Measurements from ENCODE around the gene CDCP1.

Gene CDCP1

DNA sequence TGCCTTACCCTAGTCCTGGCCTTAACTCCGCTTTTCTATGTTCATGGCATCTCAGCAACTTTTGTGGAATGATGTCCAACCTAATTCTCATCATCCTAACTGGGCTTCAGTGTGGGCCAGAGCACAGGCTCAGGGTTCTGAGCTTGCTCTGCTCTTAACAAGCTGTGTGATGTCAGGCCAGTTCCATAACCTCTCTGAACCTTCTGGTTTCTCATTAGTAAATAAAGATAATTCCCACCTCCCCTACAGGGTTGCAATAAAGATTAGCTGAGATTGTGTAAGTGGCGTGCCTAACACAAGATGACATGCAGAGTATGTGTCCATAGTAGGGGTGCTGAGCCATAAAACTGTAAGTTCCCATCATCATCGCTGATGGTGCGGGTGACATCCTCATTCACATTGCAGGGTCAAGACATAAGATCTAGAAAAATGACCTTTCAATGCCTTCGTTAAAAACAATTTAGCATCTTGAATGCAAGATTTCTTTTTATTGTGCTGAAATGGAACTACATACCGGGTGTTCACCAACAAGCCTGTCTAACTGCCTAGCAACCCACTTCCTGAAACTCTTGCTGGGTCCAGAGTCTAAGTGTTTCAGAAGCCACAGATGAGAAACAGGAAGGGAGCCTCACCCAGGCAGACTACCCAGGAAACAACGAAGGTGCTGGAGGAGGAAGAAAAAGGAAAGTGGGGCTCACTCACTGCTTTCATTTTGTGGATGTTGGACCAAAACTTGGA is 36.2 kb downstream of the CDCP1 start:
- peak; percentile 74 for DNase-seq

DNA sequence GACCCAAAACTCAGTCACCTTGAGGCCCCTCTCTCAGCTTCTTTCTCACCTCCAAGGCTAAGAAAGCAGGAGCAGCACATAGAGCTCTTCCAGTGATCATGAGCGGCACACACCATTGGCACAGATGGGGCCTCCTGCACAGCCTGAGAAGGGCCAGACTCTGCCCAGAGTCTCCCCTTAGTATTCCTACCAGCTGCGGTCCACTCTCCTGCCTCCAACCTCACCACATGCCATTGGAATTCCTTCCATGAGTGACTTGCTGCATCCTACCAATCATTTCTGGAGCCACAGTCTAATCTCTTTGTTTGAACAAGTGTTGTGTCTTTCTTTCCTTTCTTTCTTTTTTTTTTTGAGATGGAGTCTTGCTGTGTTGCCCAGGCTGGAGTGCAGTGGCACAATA is 39.3 kb downstream of the CDCP1 start:
- DNase-seq: no peak

DNA sequence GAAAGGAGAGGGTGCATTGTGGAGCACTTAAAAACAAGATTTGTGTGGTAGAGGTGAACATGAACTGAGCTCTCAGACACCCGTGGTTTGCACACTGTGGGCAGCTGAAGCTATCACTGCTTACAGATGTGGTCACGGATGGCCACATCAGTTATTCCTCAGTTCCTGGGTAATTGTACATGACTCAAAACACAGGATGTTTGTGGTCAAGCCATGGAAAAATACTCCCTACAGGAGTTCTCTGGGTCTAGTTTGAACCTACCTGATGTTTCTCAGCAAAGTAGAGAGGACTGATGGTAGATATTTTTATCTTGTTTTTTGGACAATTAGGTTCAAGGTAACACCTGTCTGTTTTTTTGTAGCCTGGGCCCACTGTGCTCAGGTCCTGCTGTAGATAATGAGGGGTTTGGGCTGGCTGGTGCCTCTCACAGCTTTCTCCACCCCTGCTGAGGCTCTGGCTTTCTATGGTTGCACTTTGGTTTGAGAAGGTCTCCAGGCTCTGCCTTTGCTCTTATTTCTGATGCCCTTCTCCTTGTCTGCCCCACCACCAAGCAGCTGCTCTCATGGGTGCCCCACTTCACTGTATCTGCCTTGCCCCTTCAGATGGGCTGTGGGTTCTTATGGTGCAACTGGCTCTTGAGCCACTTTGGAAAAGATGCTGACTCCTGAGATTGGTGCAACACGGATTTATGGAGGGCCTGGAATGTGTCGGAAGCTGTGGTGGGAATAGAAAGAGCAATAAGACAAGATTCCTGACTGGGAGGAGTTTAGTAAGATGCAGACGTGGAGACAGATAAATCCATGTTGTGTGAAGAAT is 40.1 kb downstream of the CDCP1 start:
- peak; percentile 81 for DNase-seq

DNA sequence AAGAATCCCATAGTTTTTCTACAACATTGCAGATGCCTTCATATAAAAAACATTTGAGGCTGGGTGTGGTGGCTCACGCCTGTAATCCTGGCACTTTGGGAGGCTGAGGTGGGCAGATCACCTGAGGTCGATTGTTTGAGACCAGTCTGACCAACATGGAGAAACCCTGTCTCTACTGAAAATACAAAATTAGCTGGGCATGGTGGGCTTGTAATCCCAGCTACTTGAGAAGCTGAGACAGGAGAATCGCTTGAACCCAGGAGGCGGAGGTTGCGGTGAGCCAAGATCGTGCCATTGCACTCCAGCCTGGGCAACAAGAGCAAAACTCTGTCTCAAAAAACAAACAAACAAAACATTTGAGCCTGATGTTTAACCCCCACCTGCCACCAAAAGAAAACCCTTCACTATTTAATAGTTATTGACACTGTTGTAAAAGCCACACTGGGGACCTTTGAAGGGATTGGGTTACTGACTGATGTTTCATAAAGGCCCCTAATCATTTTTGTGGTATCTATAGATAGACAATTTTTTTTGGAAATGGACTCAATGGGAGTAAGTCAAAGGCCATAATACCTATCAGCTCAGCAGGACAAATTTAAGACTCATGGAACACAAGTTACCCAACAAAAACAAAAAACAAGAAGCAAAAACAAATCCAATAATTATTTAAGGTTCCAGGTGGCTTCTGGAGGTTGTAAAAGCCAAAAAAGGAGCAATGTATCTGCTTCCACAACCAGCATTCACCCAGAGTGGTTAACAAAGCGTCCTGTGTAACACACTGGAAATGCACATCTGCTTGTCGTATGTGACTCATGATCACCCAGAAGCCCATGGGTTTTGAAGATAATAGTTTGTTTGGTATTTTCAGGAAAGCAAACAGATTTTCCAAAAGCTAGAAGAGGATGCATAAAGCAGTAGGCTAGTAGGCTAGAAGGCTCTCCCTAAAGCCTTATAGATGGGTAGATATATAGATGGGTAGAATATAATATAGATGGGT is 41.2 kb downstream of the CDCP1 start:
- DNase-seq: no peak

DNA sequence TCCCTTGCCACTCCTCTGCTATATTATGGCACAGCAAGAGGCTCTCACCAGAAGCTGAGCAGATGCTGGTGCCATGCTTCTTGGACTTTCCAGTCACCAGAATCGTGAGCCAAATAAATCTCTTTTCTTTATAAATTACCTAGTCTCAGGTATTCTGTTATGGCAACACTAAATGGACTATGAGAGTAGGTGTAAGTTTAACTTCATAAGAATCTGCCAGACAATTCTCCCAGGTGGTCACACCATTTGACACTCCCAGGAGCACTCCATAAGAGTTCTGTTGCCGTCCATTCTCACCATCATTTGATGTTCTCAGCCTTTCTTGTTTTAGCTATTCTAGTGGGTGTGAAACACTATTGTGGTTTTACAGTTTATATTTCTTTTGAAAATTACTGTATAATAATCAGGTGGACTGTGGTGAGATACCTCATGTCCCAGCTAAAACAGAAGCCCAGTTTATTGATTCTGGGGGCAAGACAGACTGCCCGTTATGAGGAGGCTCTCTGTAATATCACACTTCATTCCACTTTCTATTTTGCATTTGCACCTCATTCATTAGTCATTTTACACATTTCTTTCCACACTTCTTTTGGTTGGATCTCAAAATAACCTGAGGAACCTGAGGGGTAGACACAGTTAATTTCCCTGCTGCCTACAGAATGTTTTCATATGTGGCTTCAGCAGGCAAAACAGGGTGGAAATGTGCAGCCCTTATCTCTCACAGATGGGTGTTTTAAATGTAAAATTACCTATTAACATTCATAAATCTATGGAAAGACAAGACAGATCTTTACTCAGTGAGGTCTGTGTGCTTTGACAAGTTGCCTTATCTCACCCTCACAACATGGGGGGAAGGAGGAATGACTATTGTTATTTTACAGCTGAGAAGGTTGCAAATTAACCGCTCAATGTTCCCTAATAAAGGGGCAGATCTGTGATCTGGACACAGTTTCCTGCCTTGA is 42.1 kb downstream of the CDCP1 start:
- no peak for DNase-seq

DNA sequence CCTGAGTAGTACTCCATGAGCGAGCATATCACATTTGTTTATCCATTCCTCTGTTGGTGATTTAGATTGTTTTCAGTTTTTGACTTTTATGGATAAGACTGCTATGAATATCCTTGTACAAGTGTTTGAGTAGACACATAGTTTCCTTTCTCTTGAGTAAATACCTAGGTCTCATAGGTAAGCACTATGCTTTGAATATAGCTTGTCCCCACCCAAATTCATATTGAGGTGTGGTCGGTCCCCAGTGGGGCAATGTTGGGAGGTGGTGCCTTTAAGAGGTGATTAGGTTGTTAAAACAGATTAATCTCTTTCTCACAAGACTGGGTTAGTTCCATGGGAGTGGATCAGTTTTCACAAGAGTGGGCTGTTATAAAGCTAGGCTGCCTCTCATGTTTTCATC is 42.8 kb downstream of the CDCP1 start:
- DNase-seq: no peak

DNA sequence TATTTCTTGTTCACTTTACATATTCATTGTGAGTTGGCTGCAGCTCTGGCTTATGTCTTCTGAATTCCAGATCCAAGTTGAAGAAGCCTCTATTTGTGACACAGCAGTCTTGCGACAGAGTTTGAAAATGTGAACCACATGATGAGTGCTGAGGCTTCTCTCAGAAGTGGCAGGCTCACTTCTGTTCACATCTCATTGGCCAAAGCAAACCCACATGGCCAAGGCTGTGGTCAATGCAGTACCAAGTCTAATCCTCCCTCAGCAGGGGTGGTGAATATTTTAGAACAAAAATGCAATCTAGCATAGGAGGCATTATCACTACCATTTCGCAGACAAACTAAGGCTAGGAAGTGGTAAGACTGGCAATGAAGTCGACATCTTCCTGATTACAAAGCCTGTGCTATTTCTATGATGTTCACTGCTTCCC is 45.2 kb downstream of the CDCP1 start:
- no peak for DNase-seq

DNA sequence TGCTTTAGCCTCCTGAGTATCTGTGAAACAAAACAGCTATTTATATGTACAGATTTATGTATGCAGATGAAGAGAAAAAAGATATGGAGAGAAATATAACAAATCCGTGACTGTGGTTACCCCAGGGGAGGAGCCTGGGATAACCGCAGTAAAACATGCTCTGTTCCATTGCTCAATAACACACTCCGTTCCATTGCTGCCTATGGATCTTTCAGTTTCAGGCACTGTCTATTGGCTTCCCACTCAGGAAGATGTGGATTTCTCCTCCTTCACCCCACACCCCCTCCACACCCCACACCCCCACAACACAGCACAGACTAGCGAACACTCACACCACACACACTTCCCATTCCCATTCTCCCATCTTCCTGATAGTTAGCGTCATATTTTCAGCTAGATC is 47.9 kb downstream of the CDCP1 start:
- no peak for DNase-seq

DNA sequence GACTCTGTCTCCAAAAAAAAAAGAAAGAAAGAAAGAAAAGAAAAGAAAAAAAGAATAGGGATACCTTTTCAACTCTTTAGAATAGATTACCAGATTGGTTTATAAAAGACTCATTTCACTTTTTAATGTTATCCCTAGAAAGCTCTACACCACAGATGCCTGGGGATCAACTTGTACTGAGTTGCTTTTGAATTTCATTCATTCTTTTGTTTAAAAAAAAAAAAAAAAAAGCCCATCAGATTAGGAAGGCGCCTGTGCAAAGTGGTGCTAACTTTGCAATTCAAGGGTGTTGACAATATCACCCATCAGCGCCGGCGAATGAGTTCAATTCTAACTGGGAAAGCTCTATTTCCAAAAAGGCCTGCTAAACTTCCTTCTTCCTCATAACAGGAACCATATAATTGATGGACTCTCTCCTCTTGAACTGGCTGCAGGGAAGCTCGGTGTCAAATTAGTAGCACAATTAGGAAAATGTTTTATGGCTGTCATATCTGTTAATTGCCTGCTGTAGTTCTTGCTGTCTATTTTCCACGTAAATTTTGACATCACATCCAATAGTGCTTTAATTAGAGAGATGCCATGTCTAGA is 48.8 kb downstream of the CDCP1 start:
- DNase-seq: no peak

DNA sequence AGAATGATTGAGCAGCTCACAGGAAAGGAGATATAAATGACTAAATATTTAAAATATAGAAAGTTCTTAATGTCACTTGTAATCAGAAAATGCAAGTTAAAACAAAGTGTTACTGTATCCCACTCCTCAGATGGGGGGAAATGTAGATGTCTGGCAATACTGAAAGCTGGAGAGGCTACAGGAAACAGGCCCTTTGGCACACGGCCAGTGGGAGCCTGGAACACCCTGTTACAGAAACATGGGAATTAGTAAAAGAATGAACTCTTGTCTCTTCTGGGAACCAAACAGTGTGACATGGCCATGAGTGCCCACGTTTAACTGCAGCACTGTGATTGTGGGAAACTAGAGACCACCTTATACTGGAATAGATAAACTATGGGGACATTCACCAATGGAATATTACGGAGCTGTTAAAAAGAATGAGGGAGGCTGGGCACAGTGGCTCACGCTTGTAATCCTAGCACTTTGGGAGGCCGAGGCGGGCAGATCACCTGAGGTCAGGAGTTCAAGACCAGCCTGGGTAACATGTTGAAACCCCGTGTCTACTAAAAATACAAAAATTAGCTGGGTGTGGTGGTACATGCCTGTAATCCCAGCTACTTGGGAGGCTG is 50.2 kb downstream of the CDCP1 start:
- no peak for DNase-seq

DNA sequence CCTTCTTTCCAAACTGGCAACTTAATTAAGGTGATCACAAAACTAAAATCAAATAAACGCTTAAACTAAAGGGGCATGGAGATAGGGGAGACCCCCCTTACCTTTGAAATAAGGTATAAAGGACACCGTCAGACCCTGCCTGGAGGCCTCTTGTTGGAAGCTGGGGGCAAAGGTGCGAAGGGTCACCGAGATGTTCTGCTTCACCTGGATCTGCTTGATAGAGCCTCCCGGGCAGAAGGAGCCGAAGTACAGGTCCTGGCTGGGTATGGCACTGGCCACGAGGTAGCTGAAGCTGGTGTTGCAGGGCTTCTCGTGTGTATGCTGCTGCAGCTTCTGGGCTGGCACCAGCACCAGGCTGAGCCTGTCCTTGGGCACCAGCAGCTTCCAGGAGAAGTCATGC is 53.0 kb downstream of the CDCP1 start:
- no peak for DNase-seq

DNA sequence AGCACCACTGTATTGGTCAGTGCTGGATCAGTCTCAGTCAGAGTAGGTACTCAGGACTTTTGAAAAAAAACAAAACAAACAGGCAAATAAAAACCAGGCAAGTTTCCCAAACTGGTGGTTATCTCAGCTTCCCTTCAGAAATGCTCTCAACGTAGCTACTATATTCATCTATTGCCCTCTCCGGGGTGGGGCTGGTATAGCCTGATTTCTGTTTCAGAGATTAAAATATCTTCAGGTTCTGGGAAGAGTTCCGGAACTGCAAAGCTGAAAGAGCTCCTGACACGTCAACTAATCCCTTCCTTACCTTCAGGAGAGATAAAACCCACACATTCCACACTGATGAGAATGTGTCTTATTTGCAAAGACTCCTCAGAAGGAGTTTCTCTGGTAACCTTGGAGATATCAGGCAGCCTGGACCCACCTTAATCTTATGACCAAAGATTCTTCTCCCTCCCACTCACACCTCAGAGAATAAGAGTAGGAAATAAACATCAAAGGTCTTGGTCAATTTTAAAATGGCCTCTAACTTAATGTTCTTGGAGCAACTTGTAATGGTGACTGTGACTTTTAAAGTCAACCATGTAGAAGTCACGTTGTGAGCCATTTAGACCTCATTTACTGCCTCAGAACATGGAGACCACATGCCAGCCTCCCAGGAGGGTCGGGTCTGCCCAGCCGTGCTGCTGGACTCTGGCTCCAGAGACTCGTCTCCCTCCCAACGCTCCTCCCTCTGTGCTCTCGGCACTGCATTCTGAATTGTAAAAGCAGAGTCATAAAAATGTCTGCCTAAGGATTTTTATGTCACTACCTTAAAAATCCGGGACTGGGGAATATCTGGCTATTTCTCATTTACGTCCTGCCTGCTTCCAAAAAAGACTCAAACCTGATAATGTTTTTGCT is 53.8 kb downstream of the CDCP1 start:
- no peak for DNase-seq

DNA sequence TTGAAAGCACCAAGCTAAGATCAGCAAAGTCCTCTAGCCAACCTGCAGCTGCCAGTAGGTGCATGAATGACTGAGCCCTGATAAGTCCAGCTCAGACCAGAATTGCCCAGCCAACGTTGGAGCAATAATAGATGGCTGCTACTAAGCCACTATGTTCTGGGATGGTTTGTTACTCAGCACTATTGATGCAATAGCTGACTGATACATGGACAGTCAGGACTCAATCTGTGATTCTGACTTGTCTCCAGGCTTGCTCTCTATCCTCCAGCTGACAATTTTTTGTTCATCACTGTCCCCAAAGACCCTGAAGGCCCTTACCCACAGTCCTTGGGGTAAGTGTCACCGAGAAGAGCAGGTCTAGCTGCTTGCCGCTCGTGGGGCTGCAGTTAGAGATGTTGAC is 55.3 kb downstream of the CDCP1 start:
- DNase-seq: no peak

DNA sequence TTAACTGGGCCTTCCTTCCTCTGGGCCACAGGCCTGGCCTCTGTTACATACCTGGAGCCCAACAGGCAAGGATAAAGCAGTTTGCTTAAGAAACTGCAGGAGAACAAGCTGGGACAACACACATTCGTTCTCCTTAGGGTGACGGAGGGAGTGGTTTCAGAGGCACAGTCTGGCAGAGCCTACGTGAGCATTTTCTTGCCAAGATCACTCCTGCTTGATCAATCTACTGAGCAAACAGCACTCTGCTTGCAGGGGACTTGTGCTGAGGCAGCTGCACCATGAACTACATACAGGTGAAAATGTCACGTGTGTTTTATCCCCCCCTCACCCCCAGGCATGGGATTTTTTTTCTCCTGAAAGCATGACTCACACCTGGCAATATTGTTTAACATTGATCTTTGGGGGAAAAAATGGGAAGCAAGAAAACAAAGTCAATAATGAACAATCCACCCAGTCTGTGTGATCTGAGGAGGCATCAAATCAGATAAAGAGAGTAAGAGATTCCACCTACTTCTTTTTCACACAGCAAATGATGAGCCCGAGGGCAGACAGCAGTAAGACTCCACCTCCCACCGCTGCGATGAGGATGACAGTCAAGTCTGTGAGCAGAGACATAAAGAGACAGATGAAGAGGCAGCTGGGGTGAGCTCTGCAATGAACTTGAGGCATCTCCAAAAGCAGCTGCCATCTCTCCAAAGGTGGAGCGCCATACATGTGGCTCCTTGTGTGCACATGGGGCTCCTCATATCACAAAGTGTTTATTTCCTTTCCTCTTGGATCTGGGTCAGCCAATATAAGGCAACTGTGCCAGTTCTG is 57.4 kb downstream of the CDCP1 start:
- DNase-seq: no peak

DNA sequence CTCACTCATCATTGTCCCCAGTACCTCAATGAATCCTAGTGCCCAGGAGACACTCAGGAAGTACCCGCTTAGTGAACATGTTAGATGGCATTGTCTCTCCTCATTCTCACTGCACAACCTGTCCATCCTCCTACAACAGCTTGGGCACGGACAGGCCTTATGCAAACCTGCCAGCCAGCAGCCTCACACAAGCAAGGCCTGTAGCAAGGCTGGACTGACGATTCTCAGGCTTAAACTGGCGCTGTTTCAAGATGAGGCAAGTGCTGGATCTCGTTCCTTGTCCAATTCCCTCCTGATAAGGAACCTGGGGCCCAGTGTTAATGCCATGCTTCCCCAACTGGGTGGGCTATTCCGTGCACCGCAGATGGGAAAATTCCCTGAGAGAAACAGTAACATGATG is 59.0 kb downstream of the CDCP1 start:
- no peak for DNase-seq

DNA sequence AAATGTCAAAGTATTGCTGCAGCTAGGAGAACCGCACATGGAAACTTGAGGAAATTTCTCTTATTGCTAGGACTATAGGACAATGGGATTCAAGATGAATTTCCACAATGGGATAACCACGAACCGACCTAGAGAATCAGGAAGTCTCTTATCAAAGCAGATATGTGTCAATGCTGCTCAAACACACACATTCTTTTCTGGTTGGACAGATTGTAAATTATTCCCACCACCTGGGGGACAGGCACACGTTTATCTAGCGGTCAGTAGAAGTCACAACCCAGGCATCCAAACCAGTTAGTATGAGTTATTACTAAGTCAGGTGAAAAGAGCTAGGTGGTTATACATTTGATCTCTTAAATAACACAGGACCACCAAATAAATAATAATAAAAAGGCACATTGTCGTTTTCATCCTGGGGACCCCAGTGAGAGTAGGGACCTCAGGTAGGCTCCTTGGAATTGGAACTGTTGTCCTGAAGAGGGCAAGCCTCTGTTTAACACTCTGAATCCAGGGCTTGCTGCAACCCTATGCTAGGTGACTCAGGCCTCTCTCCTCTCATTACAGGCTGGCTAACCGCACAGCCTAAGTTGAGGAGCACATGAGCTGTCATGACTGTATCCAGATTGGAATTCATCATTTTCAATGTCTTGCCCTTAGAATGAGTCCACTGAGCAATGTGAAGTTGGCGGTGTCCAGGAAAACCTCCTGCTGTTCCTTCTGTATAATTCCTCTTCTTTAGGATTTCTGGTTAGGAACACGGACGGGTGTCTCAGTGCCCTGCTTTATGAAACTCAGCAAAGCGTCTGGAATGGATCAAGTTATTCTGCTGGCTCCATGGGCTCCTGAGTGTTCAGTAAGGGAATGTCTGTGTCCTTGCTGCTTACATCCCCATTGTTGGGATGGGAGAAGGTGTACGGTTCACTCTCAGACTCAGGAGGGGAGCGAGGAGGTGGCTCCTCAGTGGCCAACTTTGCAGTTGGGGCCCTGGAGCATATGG is 61.1 kb downstream of the CDCP1 start:
- no peak for DNase-seq

DNA sequence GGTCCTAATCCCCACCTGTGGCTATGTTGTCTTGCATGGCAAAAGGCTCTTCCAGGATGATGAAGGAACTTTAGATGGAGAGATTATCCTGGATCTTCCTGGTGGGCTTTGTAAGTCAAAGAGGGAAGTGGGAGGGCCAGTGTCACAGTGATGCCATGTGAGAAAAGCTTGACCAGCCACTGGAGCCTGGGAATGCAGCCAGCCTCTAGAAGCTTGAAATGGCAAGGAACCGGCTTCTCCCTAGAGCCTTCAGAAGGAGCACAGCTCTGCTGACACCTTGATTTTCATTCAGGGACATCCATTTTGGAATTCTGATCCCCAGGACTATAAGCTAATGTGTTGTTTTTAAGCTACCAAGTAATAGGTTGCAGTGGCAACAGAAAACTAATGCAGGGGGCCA is 61.8 kb downstream of the CDCP1 start:
- DNase-seq: no peak

DNA sequence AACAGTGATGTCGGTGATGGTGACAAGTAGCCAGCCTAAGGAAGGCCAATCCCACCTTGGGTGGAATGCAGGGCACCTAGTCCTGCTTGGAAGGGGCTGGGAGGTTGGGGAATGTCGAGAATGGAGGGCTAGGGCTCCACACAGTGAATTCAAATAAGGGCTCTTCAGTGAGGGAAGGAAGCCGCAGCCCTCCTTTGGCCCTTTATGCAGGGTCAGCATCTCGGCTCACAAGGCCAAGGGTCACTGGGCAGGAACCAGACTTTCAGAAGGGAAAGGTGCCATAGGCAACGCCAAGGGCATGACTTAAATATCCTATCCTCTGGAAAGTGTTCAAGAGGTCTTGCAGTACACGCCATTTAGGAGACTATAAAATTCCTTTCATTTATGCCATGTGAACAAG is 63.2 kb downstream of the CDCP1 start:
- DNase-seq: no peak

Measured in activated CD4-positive, alpha-beta T cell treated with anti-CD3 and anti-CD28 coated beads, Interleukin-2, amount 50 U/mL, for 16 hours (primary cell).